HG02623 (cell line): ENCODE results near the gene MISP.

Source experiments
- ATAC-seq: cut with Tn5 transposase; IDR thresholded peaks from one replicate; pipeline ENCODE4 v1.9.1; 2021; ENCODE audit warnings: moderate library complexity; ENCODE audit not compliant: unreplicated experiment

Gene MISP

DNA sequence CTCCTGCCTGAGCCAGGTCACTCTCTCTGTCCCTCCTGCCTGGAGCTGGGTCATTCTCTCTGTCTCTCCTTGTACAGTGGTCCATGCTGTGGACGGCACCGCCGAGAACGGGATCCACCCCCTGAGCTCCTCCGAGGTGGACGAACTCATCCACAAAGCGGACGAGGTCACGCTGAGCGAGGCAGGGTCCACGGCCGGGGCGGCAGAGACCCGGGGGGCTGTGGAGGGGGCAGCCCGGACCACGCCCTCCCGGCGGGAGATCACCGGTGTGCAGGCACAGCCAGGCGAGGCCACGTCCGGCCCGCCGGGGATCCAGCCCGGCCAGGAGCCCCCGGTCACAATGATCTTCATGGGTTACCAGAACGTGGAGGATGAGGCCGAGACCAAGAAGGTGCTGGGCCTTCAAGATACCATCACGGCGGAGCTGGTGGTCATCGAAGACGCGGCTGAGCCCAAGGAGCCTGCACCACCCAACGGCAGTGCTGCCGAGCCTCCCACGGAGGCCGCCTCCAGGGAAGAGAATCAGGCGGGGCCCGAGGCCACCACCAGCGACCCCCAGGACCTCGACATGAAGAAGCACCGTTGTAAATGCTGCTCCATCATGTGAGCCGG is 4.6 kb upstream of the MISP start:
- ATAC-seq, result no peak

DNA sequence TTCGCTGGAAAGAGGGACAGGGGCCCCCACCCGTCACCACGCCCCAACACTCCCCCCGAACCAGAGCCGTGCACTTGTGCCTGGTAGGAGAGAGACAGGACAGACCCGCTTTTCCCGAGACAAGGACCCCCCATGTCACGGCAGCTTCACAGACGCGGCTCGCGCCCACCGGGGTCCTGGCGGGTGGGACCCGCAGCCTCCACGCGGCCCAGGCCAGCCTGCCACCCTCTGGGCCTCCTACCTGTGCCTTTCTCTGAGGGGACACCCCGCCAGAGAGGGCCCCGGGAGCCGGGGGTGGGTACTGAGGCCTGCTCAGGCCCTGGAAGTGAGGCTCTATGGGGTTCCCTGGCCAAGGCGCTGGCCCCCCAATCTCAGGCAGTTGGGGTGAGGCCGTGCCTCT is 4.0 kb upstream of the MISP start:
- ATAC-seq, result no peak

- ATAC-seq, result no peak
These were observed 3.3 kb upstream of the MISP start for GRCh38 chr19:747432-748273.

- no peak for ATAC-seq
These were observed 2.7 kb upstream of the MISP start for GRCh38 chr19:748274-748598.

GRCh38 chr19:749811-750210 is 1.1 kb upstream of the MISP start:
- no peak for ATAC-seq

DNA sequence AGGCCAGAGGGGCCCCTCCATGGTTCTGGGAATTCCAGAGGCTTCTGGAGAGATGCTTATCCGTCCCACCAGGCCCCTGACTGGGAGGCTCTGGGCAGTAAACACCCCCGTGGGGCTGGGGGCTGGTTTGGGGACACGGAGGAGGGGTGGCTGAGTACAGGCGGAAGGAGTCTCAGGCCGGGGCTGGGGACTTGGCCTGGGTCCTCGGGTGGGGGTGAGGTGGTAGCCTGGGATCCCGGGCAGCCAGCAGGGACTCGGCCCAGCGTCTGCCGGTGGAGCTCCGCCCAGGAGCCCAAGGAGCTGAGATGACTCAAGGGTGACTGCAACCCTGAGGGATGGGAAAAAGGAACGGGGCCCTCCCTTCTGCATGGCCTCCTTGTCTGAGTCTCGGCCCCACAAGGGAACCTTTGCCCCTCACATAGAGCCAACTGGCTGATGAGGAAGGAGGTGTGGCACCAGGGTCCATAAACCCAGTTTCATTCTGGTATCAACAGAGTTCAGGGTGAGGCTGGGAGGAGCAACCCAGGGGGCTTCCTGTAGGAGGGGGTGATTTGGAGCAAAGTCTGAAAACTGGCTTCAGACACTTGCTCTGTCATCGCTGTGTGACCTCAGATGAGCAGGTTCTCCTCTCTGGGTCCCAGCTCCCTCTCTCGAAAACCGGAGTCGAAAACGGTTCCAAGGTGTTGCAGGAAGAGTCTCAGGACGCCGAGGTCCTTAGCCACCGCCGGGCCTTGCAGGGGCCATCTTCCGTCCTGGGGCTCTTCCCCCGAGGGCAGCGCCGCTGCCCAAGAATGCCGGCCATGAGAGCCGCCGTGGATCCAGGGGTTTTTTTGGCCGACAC is 809 bp downstream of the MISP start:
- no peak for ATAC-seq

DNA sequence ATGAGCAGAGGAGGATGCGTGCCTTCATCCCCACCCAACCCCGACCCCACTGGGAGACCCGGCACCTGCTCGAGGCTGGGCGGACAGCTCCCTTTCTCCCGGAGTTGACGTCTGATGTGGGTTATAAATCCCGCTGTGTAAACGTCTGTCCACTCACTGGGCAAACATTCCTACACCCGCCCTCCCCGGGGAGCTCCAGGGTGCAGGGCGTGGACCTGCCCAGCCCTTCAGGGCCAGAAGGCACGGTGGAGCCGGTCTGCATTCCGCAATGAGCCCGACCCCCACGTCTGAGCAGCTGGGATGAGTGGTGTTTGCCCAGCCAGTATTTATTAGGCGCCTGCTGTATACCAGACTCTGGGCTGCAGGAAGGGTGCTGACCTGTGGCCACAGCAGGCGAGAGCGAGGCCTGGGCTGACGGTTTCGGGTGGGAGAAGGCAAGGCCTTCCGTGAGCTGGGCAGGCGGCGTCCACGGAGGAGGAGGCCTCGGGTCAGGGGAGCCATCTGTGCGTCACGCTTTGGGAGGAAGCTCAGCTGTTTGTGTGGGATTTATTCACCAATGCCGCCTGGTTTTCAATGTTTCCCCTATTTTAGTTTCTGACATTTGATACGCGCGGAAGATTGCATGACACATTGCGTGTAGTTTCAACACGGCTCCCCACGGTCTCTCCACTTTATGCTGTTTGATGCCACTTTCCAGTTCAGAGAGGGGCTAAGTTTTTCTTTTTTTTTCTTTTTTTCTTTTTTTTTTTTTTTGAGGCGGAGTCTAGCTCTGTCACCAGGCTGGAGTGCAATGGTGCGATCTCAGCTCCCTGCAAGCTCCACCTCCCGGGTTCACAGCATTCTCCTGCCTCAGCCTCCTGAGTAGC is 2.0 kb downstream of the MISP start:
- ATAC-seq, result no peak

DNA sequence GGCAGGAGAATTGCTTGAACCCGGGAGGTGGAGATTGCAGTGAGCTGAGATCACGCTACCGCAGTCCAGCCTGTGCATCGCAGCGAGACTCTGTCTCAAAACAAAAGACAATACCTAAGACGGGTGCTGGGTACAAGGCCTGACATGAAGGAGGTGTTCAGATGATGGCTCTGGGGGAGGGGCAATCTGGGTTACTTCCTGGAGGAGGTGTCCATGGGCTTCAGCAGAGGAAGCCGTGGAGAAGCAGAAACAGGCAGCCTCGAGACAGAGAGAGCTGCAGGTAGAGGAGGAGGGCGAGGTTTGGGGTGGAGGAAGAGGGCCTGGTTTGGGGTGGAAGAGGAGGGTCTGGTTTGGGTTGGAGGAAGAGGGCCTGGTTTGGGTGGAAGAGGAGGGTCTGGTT is 3.6 kb downstream of the MISP start:
- no peak for ATAC-seq

GRCh38 chr19:755063-755462 is 4.2 kb downstream of the MISP start:
- no peak for ATAC-seq

DNA sequence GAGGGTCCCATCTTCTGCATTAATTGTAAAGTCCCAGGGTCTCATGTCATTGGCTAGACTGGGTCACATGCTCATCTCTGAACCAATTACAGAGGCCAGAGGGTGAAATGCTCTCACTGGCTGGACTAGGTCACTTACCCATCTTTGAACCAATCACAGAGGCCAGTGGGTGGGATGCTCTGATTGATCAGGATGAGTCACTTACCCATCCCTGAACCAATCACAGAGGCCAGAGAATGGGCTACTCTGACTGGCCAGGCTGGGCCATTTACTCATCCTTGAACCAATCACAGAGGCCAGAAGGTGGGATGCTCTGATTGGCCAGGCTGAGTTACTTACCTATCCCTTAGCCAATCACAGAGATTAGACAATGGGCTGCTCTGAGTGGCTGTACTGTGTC is 5.3 kb downstream of the MISP start:
- ATAC-seq, result no peak

GRCh38 chr19:756821-757688 is 6.1 kb downstream of the MISP start:
- no peak for ATAC-seq

DNA sequence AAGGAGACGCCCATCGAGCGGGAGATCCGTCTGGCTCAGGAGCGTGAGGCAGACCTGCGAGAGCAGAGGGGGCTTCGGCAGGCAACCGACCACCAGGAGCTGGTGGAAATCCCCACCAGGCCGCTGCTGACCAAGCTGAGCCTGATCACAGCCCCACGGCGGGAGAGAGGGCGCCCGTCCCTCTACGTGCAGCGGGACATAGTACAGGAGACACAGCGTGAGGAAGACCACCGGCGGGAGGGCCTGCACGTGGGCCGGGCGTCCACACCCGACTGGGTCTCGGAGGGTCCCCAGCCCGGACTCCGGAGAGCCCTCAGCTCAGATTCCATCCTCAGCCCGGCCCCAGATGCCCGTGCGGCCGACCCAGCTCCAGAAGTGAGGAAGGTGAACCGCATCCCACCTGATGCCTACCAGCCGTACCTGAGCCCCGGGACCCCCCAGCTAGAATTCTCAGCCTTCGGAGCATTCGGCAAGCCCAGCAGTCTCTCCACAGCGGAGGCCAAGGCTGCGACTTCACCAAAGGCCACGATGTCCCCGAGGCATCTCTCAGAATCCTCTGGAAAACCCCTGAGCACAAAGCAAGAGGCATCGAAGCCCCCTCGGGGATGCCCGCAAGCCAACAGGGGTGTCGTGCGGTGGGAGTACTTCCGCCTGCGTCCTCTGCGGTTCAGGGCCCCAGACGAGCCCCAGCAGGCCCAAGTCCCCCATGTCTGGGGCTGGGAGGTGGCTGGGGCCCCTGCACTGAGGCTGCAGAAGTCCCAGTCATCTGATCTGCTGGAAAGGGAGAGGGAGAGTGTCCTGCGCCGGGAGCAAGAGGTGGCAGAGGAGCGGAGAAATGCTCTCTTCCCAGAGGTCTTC is 7.1 kb downstream of the MISP start:
- ATAC-seq, result no peak

GRCh38 chr19:763181-763580 is 12.3 kb downstream of the MISP start:
- no peak for ATAC-seq

- ATAC-seq, result no peak
These were observed 13.0 kb downstream of the MISP start for GRCh38 chr19:763869-764268.

GRCh38 chr19:764301-764700 is 13.4 kb downstream of the MISP start:
- no peak for ATAC-seq

DNA sequence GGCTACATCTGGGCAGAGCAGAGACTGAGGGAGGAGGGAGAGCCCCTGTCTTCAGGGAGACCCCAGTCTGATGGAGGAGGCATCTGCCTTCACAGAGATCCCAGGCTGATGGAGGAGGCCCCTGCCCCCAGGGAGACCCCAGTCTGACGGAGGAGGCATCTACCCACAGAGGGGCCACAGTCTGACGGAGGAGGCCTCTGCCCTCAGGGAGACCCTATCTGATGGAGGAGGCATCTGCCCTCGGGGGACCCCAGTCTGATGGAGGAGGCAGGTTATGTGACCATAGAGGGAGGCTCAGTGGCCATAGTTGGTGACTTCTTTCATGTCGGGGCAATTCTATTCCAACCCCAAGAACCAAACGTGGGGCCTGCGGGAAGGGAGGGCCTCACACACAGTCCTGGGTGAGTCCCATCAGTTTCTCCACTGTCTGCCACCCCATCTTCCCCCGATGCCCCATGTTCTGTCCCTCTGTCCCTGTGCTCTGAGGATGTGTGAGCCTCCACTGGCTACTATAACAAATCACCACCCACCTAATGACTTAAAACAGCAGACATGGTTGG is 14.3 kb downstream of the MISP start:
- no peak for ATAC-seq

GRCh38 chr19:768424-768823 is 17.5 kb downstream of the MISP start:
- no peak for ATAC-seq

DNA sequence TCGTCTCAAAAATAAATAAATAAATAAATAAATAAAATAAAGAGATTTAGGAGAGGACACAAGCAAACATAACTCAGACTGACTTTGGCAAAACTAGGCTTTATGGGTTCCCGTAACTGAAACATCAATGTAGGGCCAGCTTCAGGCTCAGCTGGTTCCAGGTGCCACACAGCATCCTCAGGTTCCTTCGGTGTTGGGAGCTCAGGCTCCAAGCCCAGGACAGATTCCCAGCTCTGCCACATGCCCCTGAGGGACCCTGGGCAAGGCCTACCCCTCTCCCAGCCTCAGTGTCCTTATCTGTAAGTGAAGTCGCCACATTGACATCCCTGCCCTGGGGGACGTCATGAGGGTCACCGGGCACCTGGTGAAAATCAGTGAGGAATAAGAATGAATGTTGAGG is 18.7 kb downstream of the MISP start:
- no peak for ATAC-seq

GRCh38 chr19:771332-771785 is 20.4 kb downstream of the MISP start:
- no peak for ATAC-seq
